HepG2 (cell line): ENCODE measurements around the gene BYSL. TPM values are rescaled to one million over a fixed set of nuclear protein-coding genes. Genes with fewer than 3 reads are reported as not detected.

ENCODE experiments used
- CEBPB ChIP-seq: IDR thresholded peaks from 2 replicates; pipeline ENCODE4 v1.6.1; 2011; ENCODE audit warnings: low read depth, low read length, improper control_type of control experiment, borderline replicate concordance
- CEBPZ ChIP-seq: IDR thresholded peaks from 2 replicates; pipeline ENCODE4 v1.6.1; 2012; ENCODE audit warnings: low read length, improper control_type of control experiment
- HOXA7 ChIP-seq: sonication (generic); formaldehyde crosslinking; IDR thresholded peaks from 2 replicates; pipeline ENCODE4 v1.8.1; 2022; ENCODE audit warnings: mild to moderate bottlenecking, missing genetic modification reagents, moderate library complexity
- POGK ChIP-seq: sonication (generic); formaldehyde crosslinking; conservative IDR thresholded peaks from 2 replicates; pipeline ENCODE4 v1.8.0; 2022; ENCODE audit warnings: mild to moderate bottlenecking, moderate library complexity, missing genetic modification reagents
- PRDM4 ChIP-seq: sonication (generic); formaldehyde crosslinking; IDR thresholded peaks from 2 replicates; pipeline ENCODE4 v1.9.0; 2021; ENCODE audit warnings: missing genetic modification reagents, borderline replicate concordance
- SNAPC2 ChIP-seq: sonication (generic); formaldehyde crosslinking; IDR thresholded peaks from 2 replicates; pipeline ENCODE4 v1.8.1; 2022; ENCODE audit warnings: mild to moderate bottlenecking, missing genetic modification reagents
- ZNF10 ChIP-seq: sonication (generic); formaldehyde crosslinking; IDR thresholded peaks from 2 replicates; pipeline ENCODE4 v1.4.0; 2020; ENCODE audit warnings: mild to moderate bottlenecking, low read depth, missing genetic modification reagents, borderline replicate concordance
- ZNF17 ChIP-seq: sonication (generic); formaldehyde crosslinking; IDR thresholded peaks from 2 replicates; pipeline ENCODE4 v1.5.0; 2020; ENCODE audit warnings: mild to moderate bottlenecking, missing genetic modification reagents
- ZNF543 ChIP-seq: sonication (generic); formaldehyde crosslinking; IDR thresholded peaks from 2 replicates; pipeline ENCODE4 v1.4.0; 2020; ENCODE audit warnings: mild to moderate bottlenecking, missing genetic modification reagents
- ZNF709 ChIP-seq: sonication (generic); formaldehyde crosslinking; IDR thresholded peaks from 2 replicates; pipeline ENCODE4 v1.5.0; 2020; ENCODE audit warnings: mild to moderate bottlenecking, missing genetic modification reagents
- polyA plus RNA-seq, 8 experiments: library from polyadenylated mRNA; depleted of rRNA in 3 of 8; stranded (reverse) in 7 of 8; unstranded in 1 of 8; fragments of >200 nt; fragmentation: Illumina TruSeq in 4 of 8; extraction: Trizol in 4 of 8; gene quantifications; 2 replicates each; pipeline versions ENCODE4 v1.2.1 to v1.2.3, GENCODE V29; 2011 to 2016; ENCODE audit warnings: low read depth in 4 of 8, missing spikeins in 1 of 8, mixed read lengths in 1 of 8; ENCODE audit not compliant: insufficient read depth in 1 of 8
- total RNA-seq, 5 experiments: library from RNA; depleted of rRNA; stranded (reverse); fragments of >200 nt; fragmentation: Illumina TruSeq; extraction: Trizol; gene quantifications; 2 replicates each; pipeline ENCODE4 v1.2.3, GENCODE V29; 2016; ENCODE audit warnings: low read depth in 1 of 5
- TF ChIP-seq, protein P1 (sequence below): fragments of 450-650 bp; IDR thresholded peaks from 2 replicates; pipeline ENCODE4 v1.6.1; 2016
- TF ChIP-seq, protein P2 (sequence below): sonication (generic); formaldehyde crosslinking; IDR thresholded peaks from 2 replicates; pipeline ENCODE4 v1.4.0; 2020; ENCODE audit warnings: missing genetic modification reagents

Gene BYSL
- total and polyA plus RNA-seq, 2 of the 13 experiments (the other 11 are each of a cell fraction or from before 2014, with no cell fraction given), result 27.9 to 28.6 TPM

DNA sequence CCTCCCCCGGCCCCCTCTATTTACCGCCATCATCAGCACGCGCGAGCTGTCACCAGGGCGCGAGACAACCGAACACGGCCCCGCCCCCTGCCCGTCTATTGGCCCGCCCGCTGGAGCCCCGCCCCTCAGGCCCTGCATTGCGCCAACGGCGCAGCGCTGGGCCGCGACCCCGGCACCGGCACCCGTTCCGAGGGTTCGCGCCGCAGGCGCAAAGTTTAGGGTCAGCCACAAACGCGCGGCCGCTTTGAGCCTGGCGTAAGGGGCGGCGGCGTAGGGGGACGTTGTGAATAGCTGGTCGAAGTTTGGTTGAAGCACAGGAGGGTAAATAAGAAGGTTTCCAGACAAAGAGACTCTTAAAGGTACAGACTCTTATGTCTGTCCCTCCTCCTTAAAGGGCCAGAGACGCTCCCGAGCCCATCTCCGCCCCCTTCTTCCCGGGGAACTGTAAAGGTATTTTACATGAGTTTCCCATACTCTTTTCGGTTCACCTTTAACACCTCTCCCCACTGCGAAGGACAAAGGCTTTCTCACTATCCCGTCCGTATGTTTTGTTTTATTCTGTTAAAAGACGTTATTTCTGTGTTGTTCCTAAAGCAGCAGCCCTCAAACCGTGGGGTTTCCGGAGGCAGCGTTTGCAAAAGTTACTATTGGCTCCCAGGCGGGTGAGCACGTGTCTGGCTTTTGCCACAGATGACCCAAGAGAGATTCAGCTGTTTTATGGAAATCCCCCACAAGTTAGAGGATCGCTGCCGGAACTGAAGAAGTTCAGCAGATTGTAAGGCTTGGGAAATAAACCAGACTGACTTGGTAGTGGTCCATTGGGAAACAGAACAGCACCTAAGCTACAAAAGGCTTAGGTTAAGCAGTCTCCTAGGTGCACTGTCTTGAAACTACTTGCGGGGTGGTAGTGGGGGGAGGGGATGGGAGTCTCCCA lies 25.7 kb upstream of the BYSL start, which contains the start of gene USP49 (continued):
- TF ChIP-seq CEBPZ, result no peak
- no peak for TF ChIP-seq ZNF17 (CRISPR knock-in tag)
- TF ChIP-seq ZNF709 (CRISPR knock-in tag), result peak; percentile 71; the same call in 1 of the 2 replicates
- TF ChIP-seq, protein P1, sequence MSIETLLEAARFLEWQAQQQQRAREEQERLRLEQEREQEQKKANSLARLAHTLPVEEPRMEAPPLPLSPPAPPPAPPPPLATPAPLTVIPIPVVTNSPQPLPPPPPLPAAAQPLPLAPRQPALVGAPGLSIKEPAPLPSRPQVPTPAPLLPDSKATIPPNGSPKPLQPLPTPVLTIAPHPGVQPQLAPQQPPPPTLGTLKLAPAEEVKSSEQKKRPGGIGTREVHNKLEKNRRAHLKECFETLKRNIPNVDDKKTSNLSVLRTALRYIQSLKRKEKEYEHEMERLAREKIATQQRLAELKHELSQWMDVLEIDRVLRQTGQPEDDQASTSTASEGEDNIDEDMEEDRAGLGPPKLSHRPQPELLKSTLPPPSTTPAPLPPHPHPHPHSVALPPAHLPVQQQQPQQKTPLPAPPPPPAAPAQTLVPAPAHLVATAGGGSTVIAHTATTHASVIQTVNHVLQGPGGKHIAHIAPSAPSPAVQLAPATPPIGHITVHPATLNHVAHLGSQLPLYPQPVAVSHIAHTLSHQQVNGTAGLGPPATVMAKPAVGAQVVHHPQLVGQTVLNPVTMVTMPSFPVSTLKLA, result 0 out of 2 replicates have a peak, but pooled peaks have one; percentile 21
- no peak for TF ChIP-seq SNAPC2
- TF ChIP-seq HOXA7 (CRISPR knock-in tag), result no peak
- peak; percentile 42; the same call in 1 of the 2 replicates for TF ChIP-seq CEBPB
- no peak for TF ChIP-seq ZNF543 (CRISPR knock-in tag)
- peak; percentile 53 for TF ChIP-seq POGK
- TF ChIP-seq PRDM4 (CRISPR knock-in tag), result no peak
- TF ChIP-seq, protein P2, sequence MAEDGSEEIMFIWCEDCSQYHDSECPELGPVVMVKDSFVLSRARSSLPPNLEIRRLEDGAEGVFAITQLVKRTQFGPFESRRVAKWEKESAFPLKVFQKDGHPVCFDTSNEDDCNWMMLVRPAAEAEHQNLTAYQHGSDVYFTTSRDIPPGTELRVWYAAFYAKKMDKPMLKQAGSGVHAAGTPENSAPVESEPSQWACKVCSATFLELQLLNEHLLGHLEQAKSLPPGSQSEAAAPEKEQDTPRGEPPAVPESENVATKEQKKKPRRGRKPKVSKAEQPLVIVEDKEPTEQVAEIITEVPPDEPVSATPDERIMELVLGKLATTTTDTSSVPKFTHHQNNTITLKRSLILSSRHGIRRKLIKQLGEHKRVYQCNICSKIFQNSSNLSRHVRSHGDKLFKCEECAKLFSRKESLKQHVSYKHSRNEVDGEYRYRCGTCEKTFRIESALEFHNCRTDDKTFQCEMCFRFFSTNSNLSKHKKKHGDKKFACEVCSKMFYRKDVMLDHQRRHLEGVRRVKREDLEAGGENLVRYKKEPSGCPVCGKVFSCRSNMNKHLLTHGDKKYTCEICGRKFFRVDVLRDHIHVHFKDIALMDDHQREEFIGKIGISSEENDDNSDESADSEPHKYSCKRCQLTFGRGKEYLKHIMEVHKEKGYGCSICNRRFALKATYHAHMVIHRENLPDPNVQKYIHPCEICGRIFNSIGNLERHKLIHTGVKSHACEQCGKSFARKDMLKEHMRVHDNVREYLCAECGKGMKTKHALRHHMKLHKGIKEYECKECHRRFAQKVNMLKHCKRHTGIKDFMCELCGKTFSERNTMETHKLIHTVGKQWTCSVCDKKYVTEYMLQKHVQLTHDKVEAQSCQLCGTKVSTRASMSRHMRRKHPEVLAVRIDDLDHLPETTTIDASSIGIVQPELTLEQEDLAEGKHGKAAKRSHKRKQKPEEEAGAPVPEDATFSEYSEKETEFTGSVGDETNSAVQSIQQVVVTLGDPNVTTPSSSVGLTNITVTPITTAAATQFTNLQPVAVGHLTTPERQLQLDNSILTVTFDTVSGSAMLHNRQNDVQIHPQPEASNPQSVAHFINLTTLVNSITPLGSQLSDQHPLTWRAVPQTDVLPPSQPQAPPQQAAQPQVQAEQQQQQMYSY (CRISPR knock-in tag), result no peak
- TF ChIP-seq ZNF10, result no peak
